ENCODE measurements around the gene COL4A2.
A peak's percentile ranks its signal among the peaks of the same experiment; 100 is the strongest.

The COL4A2 gene

GRCh38 chr13:110559429-110559943, 252.4 kb downstream of the COL4A2 start:
- Histone ChIP-seq H3K4me2 (ENCODE audit: low read depth, low read length, poor library complexity, severe bottlenecking) (peak overlapping the region; percentile 79), H3K4me1 (ENCODE audit: insufficient read depth, low read length, poor library complexity, severe bottlenecking) (peaks cover 30% of the 10 kb centered on the region), H3K27me3 (ENCODE audit: insufficient read depth, low read length, poor library complexity, severe bottlenecking) (no peaks in the 10 kb centered on the region), H3K9me2 (replicated peaks; ENCODE audit: low read depth, low read length) (no peaks in the 10 kb centered on the region), H2AFZ (ENCODE audit: low read length) (no peak overlapping the region), H3F3A (ENCODE audit: low read depth) (no peaks in the 10 kb centered on the region), H3K36me3 (ENCODE audit: insufficient read depth, low read length) (no peaks in the 10 kb centered on the region), H3K9me3 (ENCODE audit: insufficient read depth, low read depth, low read length) (0 out of 2 replicates have a peak, but pooled peaks cover 6% of the 10 kb centered on the region), H4K20me1 (ENCODE audit: insufficient read depth, low read length, poor library complexity, severe bottlenecking) (no peaks in the 10 kb centered on the region), H3K9ac (ENCODE audit: low read depth, low read length, poor library complexity, severe bottlenecking) (peak overlapping the region; percentile 74), H3K79me2 (ENCODE audit: insufficient read depth, low read length) (peaks cover 66% of the 10 kb centered on the region), H3K4me3 (ENCODE audit: low read length, poor library complexity, severe bottlenecking) (peak overlapping the region; percentile 79)
- TF ChIP-seq CTCF (conservative IDR thresholded peaks at IDR 0.05; ENCODE audit: low read length) (no peak), EZH2phosphoT487 (IDR thresholded peaks at IDR 0.05; ENCODE audit: borderline replicate concordance) (no peak)

- Histone ChIP-seq H2AFZ (ENCODE audit: low read length) (no peak overlapping the region), H3K4me1 (ENCODE audit: insufficient read depth, low read length, poor library complexity, severe bottlenecking) (peaks cover 35% of the 10 kb centered on the region), H3K27me3 (ENCODE audit: insufficient read depth, low read length, poor library complexity, severe bottlenecking) (no peaks in the 10 kb centered on the region), H3K4me3 (ENCODE audit: low read length, poor library complexity, severe bottlenecking) (peak overlapping the region; percentile 79), H4K20me1 (ENCODE audit: insufficient read depth, low read length, poor library complexity, severe bottlenecking) (no peaks in the 10 kb centered on the region), H3K36me3 (ENCODE audit: insufficient read depth, low read length) (no peaks in the 10 kb centered on the region), H3K79me2 (ENCODE audit: insufficient read depth, low read length) (peaks cover 61% of the 10 kb centered on the region), H3K4me2 (ENCODE audit: low read depth, low read length, poor library complexity, severe bottlenecking) (peak overlapping the region; percentile 79), H3K9ac (ENCODE audit: low read depth, low read length, poor library complexity, severe bottlenecking) (peak overlapping the region; percentile 74), H3K9me3 (ENCODE audit: insufficient read depth, low read depth, low read length) (0 out of 2 replicates have a peak, but pooled peaks cover 6% of the 10 kb centered on the region), H3K9me2 (replicated peaks; ENCODE audit: low read depth, low read length) (no peaks in the 10 kb centered on the region), H3F3A (ENCODE audit: low read depth) (no peaks in the 10 kb centered on the region)
- no peak for TF ChIP-seq CTCF (conservative IDR thresholded peaks at IDR 0.05; ENCODE audit: low read length)
These were observed 252.9 kb downstream of the COL4A2 start for GRCh38 chr13:110559986-110560385.

GRCh38 chr13:110560601-110561343, 253.7 kb downstream of the COL4A2 start:
- no peaks in the 10 kb centered on the region for H3F3A ChIP-seq (ENCODE audit: low read depth)
- H3K27me3 ChIP-seq (ENCODE audit: insufficient read depth, low read length, poor library complexity, severe bottlenecking) = no peaks in the 10 kb centered on the region
- H3K79me2 ChIP-seq (ENCODE audit: insufficient read depth, low read length) = peaks cover 53% of the 10 kb centered on the region
- peak overlapping the region; percentile 79 for H3K4me2 ChIP-seq (ENCODE audit: low read depth, low read length, poor library complexity, severe bottlenecking)
- no peaks in the 10 kb centered on the region for H3K36me3 ChIP-seq (ENCODE audit: insufficient read depth, low read length)
- H3K4me3 ChIP-seq (ENCODE audit: low read length, poor library complexity, severe bottlenecking) = peak overlapping the region; percentile 79
- peak overlapping the region; percentile 74 for H3K9ac ChIP-seq (ENCODE audit: low read depth, low read length, poor library complexity, severe bottlenecking)
- H3K9me2 ChIP-seq (replicated peaks; ENCODE audit: low read depth, low read length) = no peaks in the 10 kb centered on the region
- H4K20me1 ChIP-seq (ENCODE audit: insufficient read depth, low read length, poor library complexity, severe bottlenecking) = no peaks in the 10 kb centered on the region
- 0 out of 2 replicates have a peak, but pooled peaks cover 6% of the 10 kb centered on the region for H3K9me3 ChIP-seq (ENCODE audit: insufficient read depth, low read depth, low read length)
- H2AFZ ChIP-seq (ENCODE audit: low read length) = peak overlapping the region; percentile 85
- TF ChIP-seq CTCF (conservative IDR thresholded peaks at IDR 0.05; ENCODE audit: low read length) = no peak
- no peak for TF ChIP-seq EZH2phosphoT487 (IDR thresholded peaks at IDR 0.05; ENCODE audit: borderline replicate concordance)
- H3K4me1 ChIP-seq (ENCODE audit: insufficient read depth, low read length, poor library complexity, severe bottlenecking) = peaks cover 41% of the 10 kb centered on the region
